Mucosa of descending colon (tissue), 3 donors: ENCODE results near the gene FAM43A. TPM values are rescaled to one million over a fixed set of nuclear protein-coding genes. Genes with fewer than 3 reads are reported as not detected.

ENCODE experiments used
- ATAC-seq: fragments of 200-7000 bp; cut with Tn5 transposase; one replicate; pipeline ENCODE4 v1.9.1; 2020; ENCODE audit warnings: mild to moderate bottlenecking, moderate library complexity
- DNase-seq, 3 donors: peaks; one replicate each; pipeline ENCODE4 v3.0.0-alpha.2; 2020
- H3K36me3 ChIP-seq: fragments of 200-600 bp; one replicate; pipeline ENCODE4 v1.8.0; 2021; ENCODE audit warnings: low read depth, mild to moderate bottlenecking
- H3K4me1 ChIP-seq: fragments of 200-600 bp; one replicate; pipeline ENCODE4 v1.8.0; 2021; ENCODE audit warnings: low read depth, mild to moderate bottlenecking
- H3K4me3 ChIP-seq: fragments of 200-600 bp; one replicate; pipeline ENCODE4 v1.8.0; 2021; ENCODE audit warnings: mild to moderate bottlenecking
- H3K9me3 ChIP-seq: fragments of 200-600 bp; one replicate; pipeline ENCODE4 v1.8.0; 2021; ENCODE audit warnings: mild to moderate bottlenecking
- intact Hi-C, 2 donors: fragments of 100-400 bp; cut with DNase I in 1 of 2; cut with micrococcal nuclease in 1 of 2; formaldehyde crosslinking; loops; one replicate each; pipeline versions ENCODE4 v1.11.0 to v1.11.1; 2022; cut with DNase I, micrococcal nuclease
- total RNA-seq, 3 donors: library from RNA; stranded (reverse); fragmentation: NEBNext Ultra II Directional in 2 of 3; extraction: Animal tissue kit (Norgen Biotek cat#: 25700) in 2 of 3; gene quantifications; one replicate each; pipeline versions ENCODE4 v1.2.1 to v1.2.4, GENCODE V29; 2021 to 2023
- TF ChIP-seq, protein P1 (sequence below): fragments of 200-600 bp; IDR thresholded peaks from one replicate; pipeline ENCODE4 v1.8.0; 2022; ENCODE audit warnings: antibody characterized with exemption, mild to moderate bottlenecking
- donor health status: DM: no; HTN: no; CAD: no; lungs with moderate emphysema.
- donor health status: DM: no; HTN: no; CAD: no.
- donor health status: DM: no; HTN: yes; CAD: no.

Gene FAM43A
- total RNA-seq, 3 donors from 2014 or later: 12.7 to 87.8 (median 22.4) TPM

DNA sequence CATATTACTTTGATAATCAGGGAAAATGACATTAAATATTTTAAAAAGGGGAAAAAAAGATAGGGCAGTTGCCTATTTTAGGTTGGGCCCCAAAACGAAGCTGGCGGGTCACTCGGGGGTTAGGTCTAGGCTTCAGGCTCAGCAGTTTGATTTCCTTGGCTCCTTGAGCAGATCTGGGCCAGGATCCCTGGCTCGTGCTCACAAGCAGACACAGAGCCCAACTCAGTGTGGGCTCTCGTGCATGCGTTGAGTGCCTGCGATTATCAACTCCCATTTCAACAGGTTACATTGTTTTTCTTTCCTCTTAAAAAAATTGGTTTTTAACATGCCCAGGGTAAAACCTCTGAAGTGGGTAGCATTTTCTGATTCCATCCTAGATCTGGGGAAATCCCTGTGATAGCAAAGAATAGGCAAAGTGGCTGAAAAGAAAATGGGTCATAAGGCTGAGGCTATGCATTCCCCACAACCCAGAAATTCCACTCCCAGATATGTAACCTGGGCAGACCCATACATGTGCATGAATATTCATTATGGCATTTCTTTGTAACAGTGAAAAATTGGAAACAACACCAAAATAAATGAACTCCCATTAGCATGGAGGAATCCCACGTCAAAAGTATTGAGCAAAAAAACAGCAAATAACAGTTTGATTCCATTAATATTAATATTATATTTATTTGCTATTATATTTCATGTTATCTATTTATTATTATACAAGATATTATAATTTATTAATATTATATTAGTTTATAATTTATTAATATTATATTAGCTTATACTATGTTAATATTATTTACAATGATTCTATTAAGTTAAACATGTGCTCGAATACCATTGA lies 27.8 kb downstream of the FAM43A start:
- TF ChIP-seq, protein P1, sequence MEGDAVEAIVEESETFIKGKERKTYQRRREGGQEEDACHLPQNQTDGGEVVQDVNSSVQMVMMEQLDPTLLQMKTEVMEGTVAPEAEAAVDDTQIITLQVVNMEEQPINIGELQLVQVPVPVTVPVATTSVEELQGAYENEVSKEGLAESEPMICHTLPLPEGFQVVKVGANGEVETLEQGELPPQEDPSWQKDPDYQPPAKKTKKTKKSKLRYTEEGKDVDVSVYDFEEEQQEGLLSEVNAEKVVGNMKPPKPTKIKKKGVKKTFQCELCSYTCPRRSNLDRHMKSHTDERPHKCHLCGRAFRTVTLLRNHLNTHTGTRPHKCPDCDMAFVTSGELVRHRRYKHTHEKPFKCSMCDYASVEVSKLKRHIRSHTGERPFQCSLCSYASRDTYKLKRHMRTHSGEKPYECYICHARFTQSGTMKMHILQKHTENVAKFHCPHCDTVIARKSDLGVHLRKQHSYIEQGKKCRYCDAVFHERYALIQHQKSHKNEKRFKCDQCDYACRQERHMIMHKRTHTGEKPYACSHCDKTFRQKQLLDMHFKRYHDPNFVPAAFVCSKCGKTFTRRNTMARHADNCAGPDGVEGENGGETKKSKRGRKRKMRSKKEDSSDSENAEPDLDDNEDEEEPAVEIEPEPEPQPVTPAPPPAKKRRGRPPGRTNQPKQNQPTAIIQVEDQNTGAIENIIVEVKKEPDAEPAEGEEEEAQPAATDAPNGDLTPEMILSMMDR: no peak
- Histone ChIP-seq H3K9me3 (no peaks in the 10 kb centered on the region), H3K4me3 (no peak overlapping the region), H3K36me3 (no peaks in the 10 kb centered on the region), H3K4me1 (no peaks in the 10 kb centered on the region)
- intact Hi-C loops: no loop called here
- ATAC-seq (no peak), DNase-seq (no peak)

DNA sequence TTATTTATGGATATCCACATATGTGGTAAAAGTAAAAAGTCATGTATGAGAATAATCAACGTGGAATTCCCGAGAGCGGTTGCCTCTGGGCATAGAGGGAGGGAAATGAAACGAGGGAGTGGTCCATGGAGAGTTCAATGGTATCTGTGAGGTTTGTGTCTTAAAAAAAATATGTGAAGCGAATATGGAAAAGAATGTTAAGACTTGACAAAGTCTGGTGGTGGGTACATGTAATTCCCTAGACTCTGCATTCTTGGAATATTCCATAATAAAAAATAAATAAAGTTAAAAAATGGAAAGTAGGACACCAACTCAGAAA lies 28.4 kb downstream of the FAM43A start:
- Histone ChIP-seq H3K36me3 (no peaks in the 10 kb centered on the region), H3K4me3 (no peak overlapping the region), H3K4me1 (no peaks in the 10 kb centered on the region), H3K9me3 (no peaks in the 10 kb centered on the region)
- DNase-seq (no peak), ATAC-seq (no peak)
- intact Hi-C loops: no loop called here
- TF ChIP-seq, protein P1: no peak

DNA sequence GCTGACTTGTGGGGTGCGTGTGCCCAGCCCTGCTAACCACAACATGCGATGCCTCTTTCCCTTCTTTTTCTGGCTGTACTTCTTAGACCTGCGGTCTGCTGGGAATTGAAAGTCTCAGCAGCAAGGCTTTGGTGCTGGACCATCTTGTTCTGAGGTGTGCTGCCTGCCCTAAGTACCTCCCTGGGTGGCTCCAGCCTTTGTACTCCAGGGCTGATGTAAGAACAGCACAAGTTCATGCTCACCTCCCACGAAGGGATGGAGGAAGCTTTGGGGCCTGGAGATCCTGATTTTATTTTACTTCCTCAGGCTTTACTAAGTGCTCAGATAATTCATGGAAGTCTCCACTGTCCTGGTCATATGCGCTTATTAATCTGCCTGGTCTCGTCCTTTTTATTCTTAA lies 28.9 kb downstream of the FAM43A start:
- TF ChIP-seq, protein P1: no peak
- DNase-seq: no peak
- H3K4me1 ChIP-seq: no peaks in the 10 kb centered on the region
- no peak overlapping the region for H3K4me3 ChIP-seq
- H3K36me3 ChIP-seq: no peaks in the 10 kb centered on the region
- no peaks in the 10 kb centered on the region for H3K9me3 ChIP-seq
- intact Hi-C loops: no loop called here
- ATAC-seq: no peak

DNA sequence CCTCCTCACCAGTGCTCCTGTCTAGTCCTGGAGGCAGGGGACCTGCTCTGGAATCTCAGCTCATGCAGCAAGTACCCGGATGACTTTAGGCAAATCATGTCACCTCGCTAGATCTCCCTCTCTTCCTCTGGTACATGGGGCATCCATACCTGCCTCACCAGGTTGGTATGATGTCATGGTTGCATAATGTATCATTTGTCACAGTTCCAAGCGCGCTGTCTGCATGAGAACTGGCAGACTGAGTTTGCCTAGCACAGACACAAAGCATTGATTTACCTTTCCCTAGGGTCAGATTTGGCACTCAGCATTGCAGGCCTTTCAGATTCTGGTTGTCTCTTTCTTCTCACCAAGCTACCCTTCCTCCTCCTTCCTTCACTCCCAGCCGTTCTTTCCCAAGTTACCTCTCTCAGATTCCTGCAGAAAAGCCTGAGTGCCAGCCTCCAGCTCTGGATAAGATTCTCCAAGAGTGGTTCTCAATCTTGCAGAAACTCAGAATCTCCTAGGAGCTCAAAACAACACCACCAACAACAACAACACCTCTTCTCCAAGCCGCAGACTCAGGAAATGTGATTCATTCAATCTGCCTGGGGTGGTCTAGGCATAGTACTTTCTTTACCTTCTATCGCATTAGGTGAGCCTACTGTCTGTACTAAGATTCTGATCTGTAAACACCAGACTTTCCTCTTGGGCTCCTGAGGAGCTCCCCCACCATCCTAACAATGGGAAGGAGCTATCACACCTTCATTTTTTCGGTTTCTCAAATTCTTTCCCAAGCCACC lies 29.5 kb downstream of the FAM43A start:
- intact Hi-C loops: no loop called here
- no peaks in the 10 kb centered on the region for H3K4me1 ChIP-seq
- no peaks in the 10 kb centered on the region for H3K36me3 ChIP-seq
- H3K4me3 ChIP-seq: no peak overlapping the region
- H3K9me3 ChIP-seq: no peaks in the 10 kb centered on the region
- ATAC-seq (no peak), DNase-seq (no peak)
- TF ChIP-seq, protein P1: no peak

DNA sequence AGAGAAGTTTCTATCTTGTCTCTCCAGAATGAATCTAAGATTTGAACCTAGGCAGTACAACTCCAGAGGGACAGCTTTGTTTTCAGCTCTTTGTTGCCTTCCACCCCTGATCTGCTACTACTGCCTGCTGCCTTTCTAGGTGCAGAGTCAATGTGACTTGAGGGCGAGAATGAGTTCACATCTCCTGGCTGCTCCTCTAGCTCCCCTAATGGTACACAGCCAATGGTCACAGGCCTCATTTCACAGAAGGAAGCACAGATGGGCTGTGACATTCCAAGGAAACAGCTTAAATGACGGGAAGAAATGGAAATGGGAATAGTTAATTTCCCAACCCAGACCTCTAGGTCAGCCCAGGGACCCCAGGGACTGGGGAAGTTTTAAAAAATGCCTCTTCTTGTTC lies 32.4 kb downstream of the FAM43A start:
- TF ChIP-seq, protein P1: no peak
- no peak for DNase-seq
- intact Hi-C loops: no loop called here
- no peaks in the 10 kb centered on the region for H3K9me3 ChIP-seq
- no peaks in the 10 kb centered on the region for H3K4me1 ChIP-seq
- ATAC-seq: no peak
- H3K4me3 ChIP-seq: no peak overlapping the region
- no peaks in the 10 kb centered on the region for H3K36me3 ChIP-seq
